ENCODE data around the gene CPM. TPM values are rescaled to one million over a fixed set of nuclear protein-coding genes. Genes with fewer than 3 reads are reported as not detected.

CPM gene
- polyA plus RNA-seq, 2 of the 4 experiments (the other 2 are of a cell fraction): 3.7 to 6.8 TPM

DNA sequence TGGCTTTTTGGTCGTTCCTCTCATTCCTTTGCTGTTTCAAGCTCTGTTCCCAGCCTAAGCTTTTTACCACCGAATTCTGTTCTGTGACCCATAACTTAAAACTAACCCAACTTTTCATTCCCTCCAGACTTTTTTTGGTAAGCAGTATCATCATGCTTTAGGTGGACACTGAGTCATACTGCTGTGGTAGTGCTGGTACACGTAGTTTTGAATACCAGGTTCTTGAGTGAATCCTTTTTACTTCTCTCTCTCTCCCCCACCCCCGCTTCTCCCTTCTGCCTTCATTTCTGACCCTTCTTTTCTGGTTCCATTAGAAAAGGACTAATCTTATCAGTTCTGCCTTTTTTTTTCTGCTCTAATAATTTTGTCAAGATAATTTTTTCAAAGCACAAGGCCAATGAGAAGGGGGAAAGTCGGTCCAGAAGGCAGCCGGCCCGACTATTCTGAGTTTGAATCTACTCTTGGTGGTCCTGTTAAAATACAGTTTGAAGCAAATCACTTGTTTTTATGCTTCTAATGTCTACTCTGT is 127.3 kb downstream of the CPM start (continued):
- TF ChIP-seq, protein P1, sequence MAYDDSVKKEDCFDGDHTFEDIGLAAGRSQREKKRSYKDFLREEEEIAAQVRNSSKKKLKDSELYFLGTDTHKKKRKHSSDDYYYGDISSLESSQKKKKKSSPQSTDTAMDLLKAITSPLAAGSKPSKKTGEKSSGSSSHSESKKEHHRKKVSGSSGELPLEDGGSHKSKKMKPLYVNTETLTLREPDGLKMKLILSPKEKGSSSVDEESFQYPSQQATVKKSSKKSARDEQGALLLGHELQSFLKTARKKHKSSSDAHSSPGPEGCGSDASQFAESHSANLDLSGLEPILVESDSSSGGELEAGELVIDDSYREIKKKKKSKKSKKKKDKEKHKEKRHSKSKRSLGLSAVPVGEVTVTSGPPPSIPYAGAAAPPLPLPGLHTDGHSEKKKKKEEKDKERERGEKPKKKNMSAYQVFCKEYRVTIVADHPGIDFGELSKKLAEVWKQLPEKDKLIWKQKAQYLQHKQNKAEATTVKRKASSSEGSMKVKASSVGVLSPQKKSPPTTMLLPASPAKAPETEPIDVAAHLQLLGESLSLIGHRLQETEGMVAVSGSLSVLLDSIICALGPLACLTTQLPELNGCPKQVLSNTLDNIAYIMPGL (CRISPR knock-in tag; IDR thresholded peaks at IDR 0.05; ENCODE audit: borderline replicate concordance): no peak
- no peak for TF ChIP-seq CBX2 (IDR thresholded peaks at IDR 0.05; ENCODE audit: borderline replicate concordance, low read depth)
- TF ChIP-seq, protein P2, sequence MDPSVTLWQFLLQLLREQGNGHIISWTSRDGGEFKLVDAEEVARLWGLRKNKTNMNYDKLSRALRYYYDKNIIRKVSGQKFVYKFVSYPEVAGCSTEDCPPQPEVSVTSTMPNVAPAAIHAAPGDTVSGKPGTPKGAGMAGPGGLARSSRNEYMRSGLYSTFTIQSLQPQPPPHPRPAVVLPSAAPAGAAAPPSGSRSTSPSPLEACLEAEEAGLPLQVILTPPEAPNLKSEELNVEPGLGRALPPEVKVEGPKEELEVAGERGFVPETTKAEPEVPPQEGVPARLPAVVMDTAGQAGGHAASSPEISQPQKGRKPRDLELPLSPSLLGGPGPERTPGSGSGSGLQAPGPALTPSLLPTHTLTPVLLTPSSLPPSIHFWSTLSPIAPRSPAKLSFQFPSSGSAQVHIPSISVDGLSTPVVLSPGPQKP (IDR thresholded peaks at IDR 0.05; ENCODE audit: low read depth, low read length): no peak
- no peak for TF ChIP-seq POLR2A (IDR thresholded peaks at IDR 0.05; ENCODE audit: low read length)
- no peak for TF ChIP-seq JUN (IDR thresholded peaks at IDR 0.05)
- no peak for TF ChIP-seq ZSCAN20 (CRISPR knock-in tag; IDR thresholded peaks at IDR 0.05)
- TF ChIP-seq CEBPB (IDR thresholded peaks at IDR 0.05): no peak
- TF ChIP-seq, protein P3, sequence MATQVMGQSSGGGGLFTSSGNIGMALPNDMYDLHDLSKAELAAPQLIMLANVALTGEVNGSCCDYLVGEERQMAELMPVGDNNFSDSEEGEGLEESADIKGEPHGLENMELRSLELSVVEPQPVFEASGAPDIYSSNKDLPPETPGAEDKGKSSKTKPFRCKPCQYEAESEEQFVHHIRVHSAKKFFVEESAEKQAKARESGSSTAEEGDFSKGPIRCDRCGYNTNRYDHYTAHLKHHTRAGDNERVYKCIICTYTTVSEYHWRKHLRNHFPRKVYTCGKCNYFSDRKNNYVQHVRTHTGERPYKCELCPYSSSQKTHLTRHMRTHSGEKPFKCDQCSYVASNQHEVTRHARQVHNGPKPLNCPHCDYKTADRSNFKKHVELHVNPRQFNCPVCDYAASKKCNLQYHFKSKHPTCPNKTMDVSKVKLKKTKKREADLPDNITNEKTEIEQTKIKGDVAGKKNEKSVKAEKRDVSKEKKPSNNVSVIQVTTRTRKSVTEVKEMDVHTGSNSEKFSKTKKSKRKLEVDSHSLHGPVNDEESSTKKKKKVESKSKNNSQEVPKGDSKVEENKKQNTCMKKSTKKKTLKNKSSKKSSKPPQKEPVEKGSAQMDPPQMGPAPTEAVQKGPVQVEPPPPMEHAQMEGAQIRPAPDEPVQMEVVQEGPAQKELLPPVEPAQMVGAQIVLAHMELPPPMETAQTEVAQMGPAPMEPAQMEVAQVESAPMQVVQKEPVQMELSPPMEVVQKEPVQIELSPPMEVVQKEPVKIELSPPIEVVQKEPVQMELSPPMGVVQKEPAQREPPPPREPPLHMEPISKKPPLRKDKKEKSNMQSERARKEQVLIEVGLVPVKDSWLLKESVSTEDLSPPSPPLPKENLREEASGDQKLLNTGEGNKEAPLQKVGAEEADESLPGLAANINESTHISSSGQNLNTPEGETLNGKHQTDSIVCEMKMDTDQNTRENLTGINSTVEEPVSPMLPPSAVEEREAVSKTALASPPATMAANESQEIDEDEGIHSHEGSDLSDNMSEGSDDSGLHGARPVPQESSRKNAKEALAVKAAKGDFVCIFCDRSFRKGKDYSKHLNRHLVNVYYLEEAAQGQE (IDR thresholded peaks at IDR 0.05): no peak
- no peak for TF ChIP-seq CHD2 (IDR thresholded peaks at IDR 0.05; ENCODE audit: low read length, partially characterized antibody)
- TF ChIP-seq, protein P4, sequence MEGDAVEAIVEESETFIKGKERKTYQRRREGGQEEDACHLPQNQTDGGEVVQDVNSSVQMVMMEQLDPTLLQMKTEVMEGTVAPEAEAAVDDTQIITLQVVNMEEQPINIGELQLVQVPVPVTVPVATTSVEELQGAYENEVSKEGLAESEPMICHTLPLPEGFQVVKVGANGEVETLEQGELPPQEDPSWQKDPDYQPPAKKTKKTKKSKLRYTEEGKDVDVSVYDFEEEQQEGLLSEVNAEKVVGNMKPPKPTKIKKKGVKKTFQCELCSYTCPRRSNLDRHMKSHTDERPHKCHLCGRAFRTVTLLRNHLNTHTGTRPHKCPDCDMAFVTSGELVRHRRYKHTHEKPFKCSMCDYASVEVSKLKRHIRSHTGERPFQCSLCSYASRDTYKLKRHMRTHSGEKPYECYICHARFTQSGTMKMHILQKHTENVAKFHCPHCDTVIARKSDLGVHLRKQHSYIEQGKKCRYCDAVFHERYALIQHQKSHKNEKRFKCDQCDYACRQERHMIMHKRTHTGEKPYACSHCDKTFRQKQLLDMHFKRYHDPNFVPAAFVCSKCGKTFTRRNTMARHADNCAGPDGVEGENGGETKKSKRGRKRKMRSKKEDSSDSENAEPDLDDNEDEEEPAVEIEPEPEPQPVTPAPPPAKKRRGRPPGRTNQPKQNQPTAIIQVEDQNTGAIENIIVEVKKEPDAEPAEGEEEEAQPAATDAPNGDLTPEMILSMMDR (IDR thresholded peaks at IDR 0.05): no peak
- no peak for TF ChIP-seq MYC (IDR thresholded peaks at IDR 0.05; ENCODE audit: borderline replicate concordance, low read length)

DNA sequence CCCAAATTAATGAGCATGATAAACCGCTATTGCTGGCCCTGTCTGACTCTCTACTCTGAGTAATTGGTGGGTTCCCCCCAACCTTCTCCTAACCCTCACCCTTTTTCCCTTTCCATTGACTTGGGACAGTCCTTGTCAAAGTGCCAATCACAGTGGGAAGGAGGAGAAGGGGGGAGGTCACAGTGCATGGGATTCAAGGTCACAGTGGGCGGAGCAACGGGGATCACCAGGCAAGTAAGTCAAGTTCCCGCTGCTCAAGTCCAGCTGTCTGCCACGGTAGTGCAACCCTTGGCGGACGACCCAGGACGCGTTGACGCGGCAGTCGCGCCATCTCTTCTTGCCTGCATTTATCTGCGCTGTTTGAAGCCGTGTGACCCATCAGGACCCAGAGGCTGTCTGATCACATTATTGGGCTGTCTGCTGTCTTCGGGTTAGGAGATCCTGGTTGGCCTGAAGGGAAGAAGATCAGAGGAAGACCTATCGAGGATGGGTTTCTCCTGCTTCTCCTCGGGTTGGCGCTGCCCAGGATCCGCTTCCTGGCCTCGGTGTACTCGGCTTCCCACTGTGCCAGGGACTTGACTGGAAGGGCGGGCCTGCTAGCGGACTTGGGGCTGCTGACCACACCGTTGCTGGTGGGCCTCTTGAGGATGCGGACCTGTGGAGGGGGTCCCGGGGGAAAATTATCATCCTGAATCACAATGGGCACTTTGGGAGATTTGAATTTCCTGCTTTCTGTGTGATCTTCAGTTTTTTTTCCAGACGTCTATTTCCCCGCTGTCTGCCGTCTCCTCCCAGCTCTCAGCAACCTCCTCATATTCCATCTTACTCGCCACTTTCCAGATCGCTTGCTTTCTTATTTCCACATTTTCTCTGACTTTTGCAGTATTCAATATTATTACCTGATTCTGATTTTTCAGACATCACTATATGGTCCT is 128.0 kb downstream of the CPM start:
- no peak overlapping the region for H3K27ac ChIP-seq
- H3K4me2 ChIP-seq: no peak overlapping the region
- ATAC-seq (no peak), FAIRE-seq (no peak), DNase-seq (ENCODE audit: low read depth in 1 of 2, low spot score in 1 of 2) (no peak)
- H3K4me1 ChIP-seq: peaks cover 11% of the 10 kb centered on the region
- no peak overlapping the region for H3K4me3 ChIP-seq
- H3K9me3 ChIP-seq: no peaks in the 10 kb centered on the region
- WGBS (ENCODE audit: missing lambda C conversion rate): 89% methylated on average over 32 of the region's 32 CpGs
- POLR2A ChIA-PET: no interaction called here
- CTCF ChIA-PET: interaction anchor here (0.9 kb wide), 1 partner anchor 10 kb away, joined by 3 read pairs; no protein-coding TSS in a partner anchor
- TF ChIP-seq, protein P3 (IDR thresholded peaks at IDR 0.05): no peak
- no peak for TF ChIP-seq ZC3H11A (IDR thresholded peaks at IDR 0.05)
- TF ChIP-seq HEYL (CRISPR knock-in tag; IDR thresholded peaks at IDR 0.05): no peak
- no peak for TF ChIP-seq CHD4 (IDR thresholded peaks at IDR 0.05; ENCODE audit: borderline replicate concordance)
- no peak for TF ChIP-seq POLR2AphosphoS2 (conservative IDR thresholded peaks at IDR 0.05; ENCODE audit: low read length)
- TF ChIP-seq HOXB13 (CRISPR knock-in tag; IDR thresholded peaks at IDR 0.05; ENCODE audit: low read depth): no peak
- no peak for TF ChIP-seq ZSCAN20 (CRISPR knock-in tag; IDR thresholded peaks at IDR 0.05)
- no peak for TF ChIP-seq KDM5A (IDR thresholded peaks at IDR 0.05)
- no peak for TF ChIP-seq JUNB (IDR thresholded peaks at IDR 0.05)
- TF ChIP-seq, protein P5, sequence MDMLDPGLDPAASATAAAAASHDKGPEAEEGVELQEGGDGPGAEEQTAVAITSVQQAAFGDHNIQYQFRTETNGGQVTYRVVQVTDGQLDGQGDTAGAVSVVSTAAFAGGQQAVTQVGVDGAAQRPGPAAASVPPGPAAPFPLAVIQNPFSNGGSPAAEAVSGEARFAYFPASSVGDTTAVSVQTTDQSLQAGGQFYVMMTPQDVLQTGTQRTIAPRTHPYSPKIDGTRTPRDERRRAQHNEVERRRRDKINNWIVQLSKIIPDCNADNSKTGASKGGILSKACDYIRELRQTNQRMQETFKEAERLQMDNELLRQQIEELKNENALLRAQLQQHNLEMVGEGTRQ (IDR thresholded peaks at IDR 0.05): no peak
- TF ChIP-seq ZFP36 (IDR thresholded peaks at IDR 0.05; ENCODE audit: borderline replicate concordance, partially characterized antibody): no peak
- TF ChIP-seq ESRRA (IDR thresholded peaks at IDR 0.05; ENCODE audit: borderline replicate concordance, low read length): no peak
- no peak for TF ChIP-seq NR3C1 (IDR thresholded peaks at IDR 0.05)
- TF ChIP-seq KDM1A (IDR thresholded peaks at IDR 0.05; ENCODE audit: low read depth): no peak

Measured in A549 (cell line).